DMS153 treated with DMSO at 0.1 percent for 48 hours (cell line): ENCODE measurements around the gene MLLT6.

Source experiments
- DNase-seq: peaks from one replicate; lab custom pipeline; 2025; ENCODE audit not compliant: unreplicated experiment; lab: John Stamatoyannopoulos, UW

The MLLT6 gene

DNA sequence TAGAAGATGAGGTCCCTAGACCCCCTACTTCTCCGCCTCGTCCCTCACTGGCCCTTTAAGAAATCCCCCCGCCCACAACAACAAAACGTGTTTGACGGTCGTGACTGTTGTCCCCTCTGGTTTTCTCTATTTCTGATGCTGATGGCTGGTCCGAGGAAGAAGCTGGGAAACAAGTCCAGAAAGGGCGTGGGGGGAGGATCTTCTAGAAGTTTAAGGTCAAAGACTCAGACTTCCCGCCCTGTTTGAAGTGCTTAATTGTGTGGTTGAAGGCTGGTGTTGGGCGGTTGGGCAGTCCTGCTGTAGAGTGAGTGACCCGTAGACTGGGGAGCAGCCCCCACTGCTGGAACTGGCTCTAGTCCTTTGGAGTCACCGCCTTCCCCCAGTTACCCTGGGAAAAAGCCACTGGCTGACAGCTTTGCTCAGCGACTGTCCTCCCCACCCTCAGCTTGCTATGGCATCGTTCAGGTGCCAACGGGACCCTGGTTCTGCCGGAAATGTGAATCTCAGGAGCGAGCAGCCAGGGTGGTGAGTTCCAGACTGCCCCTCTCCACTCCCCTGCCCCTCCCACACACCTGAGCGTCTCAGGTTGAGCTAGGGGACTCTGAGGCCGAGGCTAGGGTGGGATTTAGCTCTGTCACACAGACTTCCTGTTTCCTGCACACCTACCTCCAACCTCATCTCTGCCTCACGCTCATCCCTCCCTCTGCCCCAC, 1.6 kb downstream of the MLLT6 start:
- DNase-seq, result no peak

- DNase-seq, result no peak
Observed at GRCh38 chr17:38707678-38708351, 2.7 kb downstream of the MLLT6 start.

GRCh38 chr17:38709104-38709820, 4.2 kb downstream of the MLLT6 start:
- no peak for DNase-seq

- DNase-seq, result no peak
Observed at GRCh38 chr17:38709864-38710603, 5.0 kb downstream of the MLLT6 start.

- no peak for DNase-seq
Observed at GRCh38 chr17:38710604-38710962, 5.5 kb downstream of the MLLT6 start.

DNA sequence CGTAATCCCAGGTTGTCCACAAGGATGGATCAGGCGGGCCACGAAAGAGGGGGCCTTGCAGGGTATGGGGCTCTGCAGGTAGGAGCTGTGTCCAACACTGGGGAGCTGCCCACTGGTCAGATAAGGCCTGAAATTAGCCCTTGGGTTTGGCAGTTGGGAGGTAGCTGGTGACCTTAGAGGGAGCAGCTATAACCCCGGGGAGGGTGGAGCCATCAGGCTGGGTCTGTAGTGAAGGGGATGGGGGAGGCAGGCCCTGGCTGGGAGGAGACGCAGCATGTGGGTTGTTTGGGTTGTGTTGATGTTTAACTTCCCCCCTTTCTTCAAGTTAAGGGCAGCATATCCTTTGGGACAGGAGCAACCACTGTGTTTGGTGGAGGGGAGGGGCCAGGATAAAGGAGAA, 5.9 kb downstream of the MLLT6 start:
- DNase-seq, result no peak

DNA sequence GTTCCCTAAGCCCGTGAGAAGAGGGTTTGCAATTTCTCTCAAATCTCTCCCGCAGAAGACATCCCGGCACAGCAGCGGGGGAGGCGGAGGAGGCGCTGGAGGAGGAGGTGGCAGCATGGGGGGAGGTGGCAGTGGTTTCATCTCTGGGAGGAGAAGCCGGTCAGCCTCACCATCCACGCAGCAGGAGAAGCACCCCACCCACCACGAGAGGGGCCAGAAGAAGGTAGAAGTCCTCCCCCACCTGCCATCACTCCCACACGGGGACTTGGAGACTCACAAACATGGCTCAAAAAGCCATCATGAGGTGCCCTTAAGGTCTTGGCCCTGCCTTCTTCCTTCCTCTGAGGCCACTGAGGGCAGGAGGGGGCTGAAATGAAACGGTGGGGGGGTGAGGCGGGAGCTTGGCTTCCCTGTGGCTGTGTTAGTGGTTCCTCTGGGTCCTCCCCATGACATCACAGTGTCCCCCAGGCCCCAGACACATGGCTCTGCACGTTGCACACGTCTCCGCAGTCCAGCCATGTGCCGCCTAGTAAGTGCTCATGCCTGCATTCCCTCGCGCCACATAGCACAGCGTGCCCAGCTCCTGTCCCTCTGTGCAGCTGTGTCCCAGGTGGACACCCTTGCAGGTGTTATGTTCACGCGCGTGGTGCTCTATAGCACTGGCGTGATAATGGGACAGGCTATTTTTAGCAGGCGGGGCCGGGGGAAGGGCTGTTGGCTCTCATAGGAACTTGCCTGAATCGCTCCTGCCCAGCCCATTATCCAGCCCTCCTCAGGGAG, 6.9 kb downstream of the MLLT6 start:
- no peak for DNase-seq

DNA sequence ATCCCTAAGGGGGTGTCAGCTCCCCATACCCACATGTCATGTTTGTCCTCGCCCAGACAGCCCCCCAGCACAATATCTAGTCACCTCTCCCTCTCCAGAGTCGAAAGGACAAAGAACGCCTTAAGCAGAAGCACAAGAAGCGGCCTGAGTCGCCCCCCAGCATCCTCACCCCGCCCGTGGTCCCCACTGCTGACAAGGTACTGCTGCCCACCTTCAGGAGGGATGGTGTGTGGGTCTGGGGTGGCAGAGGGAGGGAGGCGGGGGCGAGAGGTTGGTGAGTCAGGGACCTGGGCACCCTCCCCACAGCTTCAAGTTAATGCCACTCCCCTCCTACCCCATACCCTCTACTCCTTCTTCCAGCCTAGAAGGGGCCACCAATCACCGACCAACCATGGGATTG, 7.5 kb downstream of the MLLT6 start:
- no peak for DNase-seq

DNA sequence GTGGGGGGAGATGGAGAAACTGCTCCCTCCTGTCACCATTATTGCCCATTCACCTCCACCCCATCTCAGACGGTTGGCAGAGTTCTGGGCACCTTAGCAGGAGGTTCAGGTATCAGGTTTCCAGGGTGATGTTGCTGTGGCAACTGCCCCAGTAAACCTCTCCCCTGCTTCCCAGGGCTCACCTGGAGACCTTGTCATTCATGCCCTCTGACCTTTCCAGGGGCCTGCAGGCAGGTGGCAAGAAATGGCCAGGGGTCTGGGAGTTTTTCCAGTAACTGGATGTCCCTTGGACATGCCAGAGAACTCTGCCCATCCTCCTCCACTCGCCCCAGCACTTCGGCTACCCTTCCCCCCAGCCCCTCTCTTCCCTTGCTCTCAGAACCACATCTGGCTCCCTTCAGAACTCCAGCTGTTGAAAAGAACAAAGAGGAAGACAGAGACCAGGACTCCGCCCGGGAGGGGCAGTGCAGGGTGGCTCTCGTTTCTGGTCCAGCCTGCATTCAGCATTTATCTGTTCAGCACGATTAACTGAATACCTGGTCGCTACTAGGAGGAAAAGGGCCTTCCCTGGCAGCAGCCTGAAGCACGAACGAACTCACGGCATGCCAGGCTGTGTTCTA, 8.5 kb downstream of the MLLT6 start:
- no peak for DNase-seq

DNA sequence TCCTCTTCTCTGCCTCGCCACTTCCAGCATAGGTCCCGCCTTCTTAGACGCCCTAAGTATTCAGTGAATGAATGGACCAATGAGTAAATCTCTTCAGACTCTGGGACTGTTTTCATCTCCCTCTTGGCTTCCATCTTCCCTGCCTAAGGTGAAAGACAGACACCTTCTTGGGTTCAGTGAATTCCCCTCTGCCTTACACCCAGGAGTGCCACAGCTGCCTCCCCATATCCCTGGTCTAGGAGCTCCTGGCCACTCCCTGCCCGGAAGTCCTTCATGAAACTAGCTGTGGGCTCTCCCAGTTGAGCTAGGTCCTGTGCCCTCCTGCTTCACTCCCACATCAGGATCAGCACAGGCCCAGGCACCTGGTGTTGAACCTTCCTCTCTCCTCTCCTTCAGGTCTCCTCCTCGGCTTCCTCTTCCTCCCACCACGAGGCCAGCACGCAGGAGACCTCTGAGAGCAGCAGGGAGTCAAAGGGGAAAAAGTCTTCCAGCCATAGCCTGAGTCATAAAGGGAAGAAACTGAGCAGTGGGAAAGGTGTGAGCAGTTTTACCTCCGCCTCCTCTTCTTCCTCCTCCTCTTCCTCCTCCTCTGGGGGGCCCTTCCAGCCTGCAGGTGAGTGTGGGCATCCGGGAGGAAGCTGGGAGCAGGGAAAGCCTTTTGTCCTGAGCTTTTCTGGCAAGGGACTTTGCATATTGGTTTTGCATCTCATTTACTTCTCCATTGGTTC, 10.3 kb downstream of the MLLT6 start:
- no peak for DNase-seq

- DNase-seq, result no peak
Observed at GRCh38 chr17:38716368-38717005, 11.4 kb downstream of the MLLT6 start.

DNA sequence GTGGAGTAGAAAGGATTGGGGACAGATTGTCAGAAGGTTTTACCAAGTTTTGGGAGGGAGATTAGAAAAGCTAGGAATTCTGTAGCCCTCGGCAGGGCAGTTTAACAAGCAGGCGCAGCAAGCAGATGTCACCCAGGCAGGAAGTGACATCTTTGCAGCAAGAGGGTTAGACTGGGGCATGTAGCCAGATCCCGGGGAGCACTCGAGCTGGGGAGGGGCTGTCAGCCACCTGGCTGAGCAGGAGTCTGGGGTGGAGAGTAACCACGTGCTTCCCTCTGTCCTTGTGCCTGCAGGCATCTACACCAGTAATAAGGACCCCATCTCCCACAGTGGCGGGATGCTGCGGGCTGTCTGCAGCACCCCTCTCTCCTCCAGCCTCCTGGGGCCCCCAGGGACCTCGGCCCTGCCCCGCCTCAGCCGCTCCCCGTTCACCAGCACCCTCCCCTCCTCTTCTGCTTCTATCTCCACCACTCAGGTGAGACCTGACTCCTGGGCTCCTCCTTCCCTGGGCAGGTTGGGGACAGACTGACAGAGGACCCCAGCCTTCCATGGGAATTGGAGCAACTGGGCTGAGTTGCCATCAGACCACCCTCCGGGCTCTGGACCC, 12.2 kb downstream of the MLLT6 start:
- no peak for DNase-seq

DNA sequence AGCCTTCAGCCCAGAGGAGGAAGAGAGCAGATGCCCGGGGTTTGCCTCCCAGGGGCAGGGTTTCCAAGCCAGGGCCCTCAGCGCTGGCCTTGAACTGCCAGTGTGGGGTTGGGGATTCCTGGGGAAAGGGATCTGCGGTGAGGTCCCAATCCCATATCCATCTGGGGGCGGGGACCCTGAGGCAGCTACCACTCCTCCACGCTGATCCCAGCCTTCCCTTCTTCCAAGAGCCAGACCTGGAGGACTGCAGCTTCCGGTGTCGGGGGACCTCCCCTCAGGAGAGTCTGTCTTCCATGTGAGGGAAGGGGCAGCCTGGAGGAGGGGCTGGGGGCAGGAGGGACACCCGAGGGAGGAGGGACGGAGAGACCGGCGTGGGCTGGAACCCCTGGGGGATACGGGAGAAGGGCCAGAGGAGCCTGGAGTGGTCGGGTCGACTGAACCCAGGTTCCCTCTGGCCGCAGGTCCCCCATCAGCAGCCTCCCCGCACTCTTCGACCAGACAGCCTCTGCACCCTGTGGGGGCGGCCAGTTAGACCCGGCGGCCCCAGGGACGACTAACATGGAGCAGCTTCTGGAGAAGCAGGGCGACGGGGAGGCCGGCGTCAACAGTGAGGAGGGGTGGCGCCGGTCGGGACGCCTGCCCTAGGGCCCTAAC, 14.3 kb downstream of the MLLT6 start:
- no peak for DNase-seq

DNA sequence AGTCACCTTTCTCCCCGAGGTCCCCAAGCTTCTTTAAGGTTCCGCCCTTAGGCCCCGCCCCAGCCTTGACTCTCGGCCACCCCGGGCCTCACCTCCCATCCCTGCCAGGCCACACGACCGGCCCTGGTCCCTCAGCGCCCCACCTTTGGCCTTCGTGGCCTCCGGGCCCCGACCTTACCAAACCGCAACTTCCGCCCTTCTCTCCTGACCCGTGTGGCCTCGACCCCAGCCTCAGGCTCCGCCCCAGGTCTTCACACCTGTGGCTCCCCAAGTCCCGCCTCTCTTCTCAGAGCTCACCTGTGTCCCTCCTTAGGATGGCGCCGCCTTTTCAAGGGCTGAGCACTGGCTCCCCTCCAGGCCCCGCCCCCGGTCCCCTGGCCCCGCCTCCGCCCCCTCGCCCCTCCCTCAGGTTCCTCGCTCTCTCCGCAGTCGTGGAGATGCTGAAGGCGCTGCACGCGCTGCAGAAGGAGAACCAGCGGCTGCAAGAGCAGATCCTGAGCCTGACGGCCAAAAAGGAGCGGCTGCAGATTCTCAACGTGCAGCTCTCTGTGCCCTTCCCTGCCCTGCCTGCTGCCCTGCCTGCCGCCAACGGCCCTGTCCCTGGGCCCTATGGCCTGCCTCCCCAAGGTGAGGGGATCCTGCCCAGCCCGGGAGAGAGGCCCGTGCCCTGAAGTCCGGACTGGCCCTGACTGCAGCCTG, 15.0 kb downstream of the MLLT6 start:
- DNase-seq, result no peak

- DNase-seq, result no peak
Observed at GRCh38 chr17:38720941-38721340, 15.9 kb downstream of the MLLT6 start.

GRCh38 chr17:38721802-38722201, 16.7 kb downstream of the MLLT6 start:
- no peak for DNase-seq

DNA sequence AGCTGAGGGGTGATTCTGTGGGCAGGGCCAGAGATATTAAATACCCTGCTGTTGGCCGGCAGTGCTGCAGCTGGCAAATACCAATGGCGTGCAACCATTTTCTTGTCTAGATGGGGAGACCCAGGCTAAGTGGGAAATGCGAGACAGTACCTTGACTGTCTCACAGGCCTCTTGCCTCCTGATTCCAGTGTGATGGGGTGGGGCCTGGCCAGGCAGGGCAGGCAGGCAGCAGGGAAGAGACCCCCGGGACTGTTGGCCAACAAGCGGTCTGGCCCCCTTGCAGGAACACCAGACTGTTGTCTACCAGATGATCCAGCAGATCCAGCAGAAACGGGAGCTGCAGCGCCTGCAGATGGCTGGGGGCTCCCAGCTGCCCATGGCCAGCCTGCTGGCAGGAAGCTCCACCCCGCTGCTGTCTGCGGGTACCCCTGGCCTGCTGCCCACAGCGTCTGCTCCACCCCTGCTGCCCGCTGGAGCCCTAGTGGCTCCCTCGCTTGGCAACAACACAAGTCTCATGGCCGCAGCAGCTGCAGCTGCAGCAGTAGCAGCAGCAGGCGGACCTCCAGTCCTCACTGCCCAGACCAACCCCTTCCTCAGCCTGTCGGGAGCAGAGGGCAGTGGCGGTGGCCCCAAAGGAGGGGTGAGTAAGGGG, 19.4 kb downstream of the MLLT6 start:
- peak; percentile 84 for DNase-seq
